Gastroesophageal sphincter (tissue), 4 donors: ENCODE measurements around the gene KPNA1. TPM values are rescaled to one million over a fixed set of nuclear protein-coding genes. Genes with fewer than 3 reads are reported as not detected.

ENCODE experiments used
- ATAC-seq: fragments of 150-250 bp; one replicate; pipeline ENCODE4 v1.9.1; 2016; ENCODE audit warnings: mild to moderate bottlenecking, moderate library complexity
- H3K27ac ChIP-seq, 4 donors: fragments of 200-600 bp; sonication (generic) in 3 of 4; 1 replicate in 3 of 4; 2 replicates in 1 of 4; pipeline ENCODE4 v1.5.1; 2016 to 2019
- H3K27me3 ChIP-seq: fragments of 200-600 bp; sonication (generic); one replicate; pipeline ENCODE4 v1.5.1; 2019
- H3K36me3 ChIP-seq, 2 donors: fragments of 200-600 bp; sonication (generic); one replicate each; pipeline ENCODE4 v1.5.1; 2019; ENCODE audit warnings: control low read depth in 1 of 2
- H3K4me1 ChIP-seq, 3 donors: fragments of 200-600 bp; sonication (generic); 1 replicate in 2 of 3; 2 replicates in 1 of 3; pipeline ENCODE4 v1.5.1; 2016 to 2019; ENCODE audit warnings: control low read depth in 2 of 3
- H3K4me3 ChIP-seq, 2 donors: fragments of 200-600 bp; sonication (generic); one replicate each; pipeline ENCODE4 v1.5.1; 2019; ENCODE audit warnings: mild to moderate bottlenecking in 1 of 2, moderate library complexity in 1 of 2
- H3K9me3 ChIP-seq, 3 donors: fragments of 200-600 bp; sonication (generic); one replicate each; pipeline ENCODE4 v1.5.1; 2017 to 2019; ENCODE audit warnings: control low read depth in 2 of 3
- CTCF ChIP-seq, 4 experiments: fragments of 200-600 bp in 2 of 4; fragments of 450-650 bp in 2 of 4; sonication (generic) in 1 of 4; IDR thresholded peaks; one replicate each; pipeline ENCODE4 v1.5.1; 2017 to 2019; ENCODE audit warnings: antibody characterized with exemption in 4 of 4, mild to moderate bottlenecking in 2 of 4, moderate library complexity in 2 of 4
- EP300 ChIP-seq: sonication (generic); formaldehyde crosslinking; IDR thresholded peaks from one replicate; pipeline ENCODE4 v1.6.1; 2017; ENCODE audit warnings: antibody characterized with exemption, mild to moderate bottlenecking
- POLR2A ChIP-seq, 2 donors: fragments of 450-650 bp; IDR thresholded peaks; one replicate each; pipeline ENCODE4 v1.6.1; 2017; ENCODE audit warnings: antibody characterized with exemption in 2 of 2, mild to moderate bottlenecking in 2 of 2, moderate library complexity in 1 of 2
- POLR2AphosphoS5 ChIP-seq: sonication (generic); formaldehyde crosslinking; IDR thresholded peaks from one replicate; pipeline ENCODE4 v1.6.1; 2017; ENCODE audit warnings: antibody characterized with exemption
- WGBS, 2 donors: methylation state at CpG; one replicate each; pipeline ENCODE4 v1.1.5; 2018; ENCODE audit warnings: low coverage in 1 of 2; 5-methylcytosine and 5-hydroxymethylcytosine counted together
- total RNA-seq, 4 donors: library from RNA; depleted of rRNA; stranded (reverse); fragments of >200 nt; gene quantifications; one replicate each; pipeline ENCODE4 v1.1.0, GENCODE V29; 2016

Gene KPNA1
- total RNA-seq, 4 donors from 2014 or later, result 39.8 to 61.3 (median 41.3) TPM

- no peak overlapping the region for H3K4me3 ChIP-seq
- 79 to 100% methylated on average over 2 to 3 of the region's 3 CpGs for WGBS, 2 donors
- H3K27me3 ChIP-seq, result no peaks in the 10 kb centered on the region
- H3K4me1 ChIP-seq, result no peaks in the 10 kb centered on the region
- no peak overlapping the region for H3K27ac ChIP-seq
- H3K9me3 ChIP-seq, result no peaks in the 10 kb centered on the region
- no peak for ATAC-seq
- TF ChIP-seq POLR2AphosphoS5, result no peak
- TF ChIP-seq EP300, result no peak
- TF ChIP-seq POLR2A (IDR thresholded peaks at IDR 0.05), result no peak
- TF ChIP-seq CTCF (IDR thresholded peaks at IDR 0.05), result no peak
- peaks cover 10 to 76% of the 10 kb centered on the region in 2 donors for H3K36me3 ChIP-seq
Observed at GRCh38 chr3:122405015-122405414, 109.7 kb downstream of the KPNA1 start.

DNA sequence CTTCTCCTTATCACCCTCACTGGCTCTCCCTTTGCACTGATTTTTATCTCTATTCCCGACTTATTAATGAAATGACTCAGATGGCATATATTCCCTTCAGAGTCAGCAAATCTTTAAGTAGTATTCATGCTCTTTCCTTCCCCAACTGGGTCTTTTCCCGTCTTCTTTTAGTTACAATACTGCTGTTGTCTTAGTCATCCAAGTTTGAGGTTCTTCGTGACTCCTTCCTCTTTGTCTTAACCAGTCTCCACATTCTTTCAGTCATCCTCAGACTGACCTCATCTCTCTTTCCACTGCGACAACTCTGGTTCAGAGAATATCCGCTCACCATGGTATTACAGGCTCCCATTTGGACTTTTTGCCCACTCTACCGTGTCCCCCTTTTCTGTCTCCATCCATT is 111.2 kb downstream of the KPNA1 start:
- WGBS, 2 donors, result 57 to 63% methylated on average over 6 of the region's 6 CpGs
- ATAC-seq, result no peak
- Histone ChIP-seq H3K27me3 (no peaks in the 10 kb centered on the region), H3K27ac (no peak overlapping the region), H3K9me3 (no peaks in the 10 kb centered on the region), H3K4me1 (no peaks in the 10 kb centered on the region), H3K4me3 (no peak overlapping the region), H3K36me3 (peaks cover 10 to 61% of the 10 kb centered on the region in 2 donors)
- no peak for TF ChIP-seq POLR2A (IDR thresholded peaks at IDR 0.05)
- no peak for TF ChIP-seq POLR2AphosphoS5
- TF ChIP-seq CTCF (IDR thresholded peaks at IDR 0.05), result no peak
- TF ChIP-seq EP300, result no peak

- no peaks in the 10 kb centered on the region for H3K4me1 ChIP-seq
- no peak for ATAC-seq
- no peaks in the 10 kb centered on the region for H3K9me3 ChIP-seq
- H3K36me3 ChIP-seq, result peaks cover 0 to 21% of the 10 kb centered on the region in 2 donors
- no peak overlapping the region for H3K4me3 ChIP-seq
- TF ChIP-seq EP300 (no peak), CTCF (IDR thresholded peaks at IDR 0.05) (no peak), POLR2A (IDR thresholded peaks at IDR 0.05) (no peak), POLR2AphosphoS5 (no peak)
- H3K27ac ChIP-seq, result no peak overlapping the region
- 98 to 100% methylated on average over 2 of the region's 2 CpGs for WGBS, 2 donors
- H3K27me3 ChIP-seq, result no peaks in the 10 kb centered on the region
Observed at GRCh38 chr3:122398920-122399319, 115.8 kb downstream of the KPNA1 start.

DNA sequence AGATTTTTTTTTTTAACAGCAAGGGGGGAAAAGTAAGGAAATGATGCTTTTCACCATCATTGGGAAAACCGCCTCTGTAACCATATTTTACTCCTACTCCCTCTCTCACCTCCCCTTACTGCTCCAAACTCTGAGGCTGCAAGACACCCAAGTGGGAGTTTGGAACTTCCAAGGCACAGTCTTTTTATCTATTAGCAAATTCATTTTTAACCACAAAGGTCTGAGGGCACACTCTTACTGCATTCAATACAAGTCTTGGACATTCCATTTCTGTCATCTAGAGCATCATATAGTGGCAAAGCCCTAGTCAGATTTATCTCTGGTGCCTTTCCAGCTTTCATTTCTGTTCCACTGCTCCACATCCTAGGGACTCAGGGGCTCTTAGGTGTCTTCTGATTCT is 117.5 kb downstream of the KPNA1 start:
- Histone ChIP-seq H3K27me3 (no peaks in the 10 kb centered on the region), H3K9me3 (no peaks in the 10 kb centered on the region), H3K4me3 (no peak overlapping the region), H3K36me3 (peaks cover 0 to 12% of the 10 kb centered on the region in 2 donors), H3K27ac (no peak overlapping the region), H3K4me1 (peaks cover 0 to 14% (median 5%) of the 10 kb centered on the region in 3 donors)
- 89 to 100% methylated on average over 1 of the region's 1 CpG for WGBS, 2 donors
- no peak for ATAC-seq
- TF ChIP-seq CTCF (IDR thresholded peaks at IDR 0.05), result no peak
- TF ChIP-seq POLR2AphosphoS5, result no peak
- TF ChIP-seq EP300, result no peak
- TF ChIP-seq POLR2A (IDR thresholded peaks at IDR 0.05), result no peak

DNA sequence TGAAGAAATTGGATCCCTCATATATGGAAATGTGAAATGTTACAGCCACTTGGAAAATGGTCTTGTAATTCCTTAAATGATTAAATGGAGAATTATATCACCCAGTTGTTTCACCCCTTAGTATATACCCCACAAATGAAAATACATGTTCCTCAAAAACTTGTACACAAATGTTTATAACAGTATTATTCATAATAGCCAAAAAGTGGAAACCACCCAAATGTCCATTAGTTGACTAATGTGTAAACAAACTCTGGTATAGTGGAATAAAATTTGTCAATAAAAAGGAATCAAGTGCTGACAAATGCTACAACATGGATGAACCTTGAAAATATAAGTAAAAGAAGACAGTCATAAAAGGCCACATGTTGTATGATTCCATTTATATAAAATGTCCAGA is 118.2 kb downstream of the KPNA1 start:
- Histone ChIP-seq H3K27ac (no peak overlapping the region), H3K36me3 (peaks cover 0 to 12% of the 10 kb centered on the region in 2 donors), H3K9me3 (no peaks in the 10 kb centered on the region), H3K4me3 (no peak overlapping the region), H3K27me3 (no peaks in the 10 kb centered on the region), H3K4me1 (peaks cover 0 to 18% (median 5%) of the 10 kb centered on the region in 3 donors)
- TF ChIP-seq CTCF (IDR thresholded peaks at IDR 0.05) (no peak), POLR2A (IDR thresholded peaks at IDR 0.05) (no peak), EP300 (no peak), POLR2AphosphoS5 (no peak)
- no peak for ATAC-seq
